ENCODE data around the gene PDSS2.
"Not testable (repeated sequence)": the region's sequence is repeated elsewhere in the genome, so short reads cannot be mapped to it uniquely, and the experiment has no call there.

Gene PDSS2

DNA sequence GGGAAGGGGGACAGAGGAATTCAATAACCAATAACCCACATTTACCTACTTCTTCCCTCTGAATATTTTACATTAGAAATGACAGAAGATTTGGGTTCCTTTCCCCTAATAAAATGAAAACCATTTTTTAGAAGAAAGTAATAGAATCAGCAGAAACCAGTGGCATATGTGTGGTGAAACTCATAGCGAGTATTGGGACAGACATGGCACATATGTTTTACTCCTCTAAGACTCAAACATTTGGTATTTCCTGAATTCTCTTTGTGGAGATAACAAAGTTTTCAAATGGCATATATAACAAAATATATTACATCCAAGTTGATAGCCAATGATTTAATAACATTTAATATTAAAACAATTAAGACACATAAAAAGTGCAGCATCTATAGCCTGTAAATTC lies 331.2 kb downstream of the PDSS2 start:
- H3K4me3 ChIP-seq (ENCODE audit: low read depth, low read length): no peak overlapping the region

GRCh38 chr6:107125771-107126170 lies 333.6 kb downstream of the PDSS2 start:
- no peak overlapping the region for H3K4me3 ChIP-seq (ENCODE audit: low read depth, low read length)

DNA sequence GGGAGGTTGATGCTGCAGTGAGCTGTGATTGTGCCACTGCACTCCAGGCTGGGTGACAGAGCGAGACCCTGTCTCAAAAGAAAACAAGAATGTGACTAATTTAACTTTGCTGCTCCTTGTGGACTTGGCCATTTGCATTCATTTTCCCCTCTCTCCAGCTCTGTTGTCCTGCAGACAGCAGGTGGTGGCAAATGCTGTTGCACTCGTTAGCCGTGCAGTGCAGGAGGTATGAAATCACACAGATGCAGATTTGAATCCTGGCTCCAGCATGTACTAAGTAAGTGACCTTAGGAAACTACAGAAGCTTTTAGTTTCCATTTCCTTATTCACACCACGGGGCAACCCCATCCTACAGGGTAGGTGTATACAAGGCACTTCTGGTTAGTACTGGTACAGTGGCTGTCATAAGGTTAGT lies 334.4 kb downstream of the PDSS2 start:
- no peak overlapping the region for H3K4me3 ChIP-seq (ENCODE audit: low read depth, low read length)

- H3K4me3 ChIP-seq (ENCODE audit: low read depth, low read length): no peak overlapping the region
Measured at GRCh38 chr6:107123501-107123900, 335.9 kb downstream of the PDSS2 start.

DNA sequence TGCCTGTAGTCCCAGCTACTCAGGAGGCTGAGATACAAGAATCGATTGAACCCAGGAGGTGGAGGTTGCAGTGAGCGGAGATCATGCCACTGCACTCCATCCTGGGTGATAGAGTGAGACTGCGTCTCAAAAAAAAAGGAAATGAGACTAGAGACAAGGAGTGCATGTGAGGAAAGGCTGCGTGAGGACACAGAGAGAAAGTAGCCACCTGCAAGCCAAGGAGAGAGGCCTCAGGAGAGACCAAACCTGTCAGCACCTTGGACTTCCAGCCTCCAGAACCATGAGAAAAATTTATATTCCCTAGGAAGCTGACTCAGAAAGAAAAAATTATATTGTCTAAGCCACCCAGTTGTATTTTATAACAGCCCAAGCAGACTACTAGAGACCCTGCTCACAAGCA lies 336.6 kb downstream of the PDSS2 start:
- no peak overlapping the region for H3K4me3 ChIP-seq (ENCODE audit: low read depth, low read length)

DNA sequence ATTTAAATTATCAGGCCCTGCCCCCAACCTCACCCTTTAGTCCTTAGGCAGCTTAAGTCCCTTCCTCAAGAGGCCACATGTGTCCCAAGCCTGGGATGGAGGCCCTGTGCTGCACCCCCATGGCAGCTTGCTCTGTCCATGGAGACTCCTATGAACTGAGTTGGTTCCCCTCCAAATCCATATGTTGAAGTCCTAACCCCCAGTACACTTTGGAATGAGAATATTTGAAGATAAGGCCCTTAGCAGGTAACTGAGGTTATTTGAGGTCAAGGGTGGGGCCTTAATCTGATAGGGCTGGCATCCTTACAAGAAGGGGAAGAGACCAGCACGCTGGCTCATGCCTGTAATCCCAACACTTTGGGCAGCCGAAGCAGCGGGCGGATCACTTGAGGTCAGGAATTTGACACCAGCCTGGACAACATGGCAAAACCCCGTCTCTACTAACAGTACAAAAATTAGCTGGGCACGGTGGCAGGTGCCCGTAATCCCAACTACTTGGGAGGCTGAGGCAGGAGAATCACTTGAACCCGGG lies 337.3 kb downstream of the PDSS2 start:
- no peak overlapping the region for H3K4me3 ChIP-seq (ENCODE audit: low read depth, low read length)

- H3K4me3 ChIP-seq (ENCODE audit: low read depth, low read length): no peak overlapping the region
Measured at GRCh38 chr6:107121266-107121665, 338.1 kb downstream of the PDSS2 start.

DNA sequence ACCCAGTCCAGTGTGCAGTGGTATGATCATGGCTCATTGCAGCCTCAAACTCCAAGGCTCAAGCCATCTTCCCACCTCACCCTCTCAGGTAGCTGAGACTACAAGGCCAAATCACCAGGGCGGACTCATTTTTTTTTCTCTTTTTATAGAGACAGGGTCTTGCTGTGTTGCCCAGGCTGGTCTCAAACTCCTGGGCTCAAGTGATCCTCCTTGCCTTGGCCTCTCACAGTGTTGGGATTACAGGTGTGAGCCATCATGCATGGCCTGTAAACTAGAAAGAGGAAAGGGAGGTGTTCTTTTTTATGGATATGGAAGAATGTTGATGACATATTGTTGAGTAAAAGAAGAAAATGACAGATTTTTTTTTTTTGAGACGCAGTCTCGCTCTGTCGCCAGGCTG lies 339.0 kb downstream of the PDSS2 start:
- H3K4me3 ChIP-seq (ENCODE audit: low read depth, low read length): no peak overlapping the region

- no peak overlapping the region for H3K4me3 ChIP-seq (ENCODE audit: low read depth, low read length)
Measured at GRCh38 chr6:107118976-107119375, 340.4 kb downstream of the PDSS2 start.

DNA sequence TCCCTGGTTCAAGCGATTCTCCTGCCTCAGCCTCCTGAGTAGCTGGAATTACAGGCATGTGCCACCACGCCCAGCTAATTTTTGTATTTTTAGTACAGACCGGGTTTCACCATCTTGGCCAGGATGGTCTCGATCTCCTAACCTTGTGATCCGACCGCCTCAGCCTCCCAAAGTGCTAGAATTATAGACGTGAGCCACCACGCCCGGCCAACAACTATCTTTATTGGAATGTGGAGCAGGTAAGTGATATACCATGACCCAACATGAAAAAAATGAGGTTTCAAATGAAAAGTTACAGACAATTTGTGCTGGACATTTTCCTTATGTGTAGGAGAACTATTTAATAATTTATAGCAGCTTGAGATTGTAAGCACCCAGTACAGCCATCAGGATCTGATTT lies 340.8 kb downstream of the PDSS2 start:
- H3K4me3 ChIP-seq (ENCODE audit: low read depth, low read length): not testable (repeated sequence)

DNA sequence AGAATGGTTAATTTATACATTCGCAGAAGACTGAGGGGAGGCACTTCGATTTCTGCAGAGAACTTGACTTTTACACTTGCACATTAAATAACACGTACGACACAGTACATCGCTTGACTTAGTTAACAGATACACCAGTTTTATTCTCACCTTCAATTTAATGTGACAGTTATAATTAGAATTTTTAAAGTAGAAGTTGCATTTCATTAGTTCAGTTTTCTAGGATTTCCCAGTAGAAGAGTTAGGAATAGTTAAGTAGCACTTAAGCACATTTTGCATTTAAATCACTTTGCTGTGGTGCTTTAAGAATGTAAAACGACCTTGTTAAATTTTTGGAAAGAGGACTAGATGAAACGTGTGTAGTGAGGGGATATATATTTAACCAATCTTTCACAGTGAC lies 342.4 kb downstream of the PDSS2 start:
- H3K4me3 ChIP-seq (ENCODE audit: low read depth, low read length): no peak overlapping the region

GRCh38 chr6:107116328-107116892 lies 343.0 kb downstream of the PDSS2 start:
- H3K4me3 ChIP-seq (ENCODE audit: low read depth, low read length): peak overlapping the region; percentile 4

DNA sequence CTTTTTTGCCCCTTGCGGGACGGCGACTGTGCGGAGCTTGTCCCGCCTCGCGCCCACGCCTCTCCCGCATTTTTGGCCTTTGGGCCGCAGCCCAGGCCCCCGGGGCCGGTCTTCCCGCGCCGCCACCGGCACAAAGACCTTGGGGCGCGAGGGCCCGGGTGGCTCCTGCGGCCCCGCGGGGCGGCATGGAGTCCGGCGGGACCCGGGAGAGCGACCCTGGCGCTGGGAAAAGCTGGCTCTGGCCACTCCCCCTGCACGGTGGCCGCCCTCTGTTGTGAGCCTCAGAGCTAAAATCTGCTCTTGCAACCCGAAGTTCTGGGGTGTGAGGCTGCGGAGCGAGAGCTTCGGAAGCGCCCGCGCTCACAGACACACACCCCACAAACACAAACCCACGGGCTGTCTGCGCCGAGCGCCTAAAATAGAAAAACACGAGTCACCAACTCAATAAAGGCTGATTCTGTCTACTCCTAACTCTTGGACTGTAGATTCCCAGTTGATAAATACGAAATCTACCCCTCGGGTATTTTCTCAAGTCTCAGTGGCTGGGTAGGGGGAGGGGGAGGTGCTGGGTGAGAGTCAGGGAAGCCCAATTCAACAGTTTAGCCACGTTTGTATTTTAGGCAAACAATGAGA lies 343.6 kb downstream of the PDSS2 start:
- peak overlapping the region; percentile 50 for H3K4me3 ChIP-seq (ENCODE audit: low read depth, low read length)

DNA sequence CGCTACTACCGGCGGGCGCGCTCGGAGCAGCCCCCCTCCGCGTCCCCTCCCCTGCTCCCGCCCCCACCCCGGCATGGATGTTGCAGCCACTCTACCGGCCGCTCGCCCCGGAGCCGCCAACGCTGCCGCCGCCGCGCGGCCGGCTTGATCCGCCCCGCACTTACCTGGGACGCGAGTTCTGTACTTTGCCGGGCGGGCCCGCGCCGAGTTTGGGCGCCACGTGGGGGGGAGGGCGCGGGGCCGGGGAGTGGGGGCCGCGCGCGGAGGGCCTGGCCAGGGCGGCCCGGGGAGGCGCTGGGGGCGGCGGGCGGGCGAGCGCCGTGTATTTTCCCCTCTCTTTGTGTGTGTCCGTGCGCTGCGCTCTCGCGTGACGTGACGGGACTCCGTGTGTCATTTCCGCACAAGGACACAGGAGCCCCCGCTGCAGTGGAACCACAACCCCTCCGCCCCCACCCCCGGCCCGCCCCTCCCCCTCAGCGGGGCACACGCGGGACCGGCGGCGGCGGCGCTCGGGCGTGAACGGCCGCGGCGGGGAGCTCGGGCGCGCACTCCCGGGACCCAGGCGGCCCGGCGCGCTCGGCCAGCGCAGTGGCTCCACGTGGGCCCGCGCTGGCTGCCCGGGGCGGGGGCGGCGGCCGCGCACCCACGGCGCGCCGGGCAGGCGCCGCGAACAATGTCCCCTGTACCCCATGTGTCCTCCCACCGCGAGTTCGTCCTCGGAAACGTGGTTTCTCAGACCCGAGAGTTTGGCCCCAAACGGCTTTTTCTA lies 344.3 kb downstream of the PDSS2 start, which contains the start of gene BEND3:
BEND3 (minus strand) TSS at position 590 of the 769 bp plus-strand sequence. CDS start 16,230 bp downstream, outside the sequence.
- H3K4me3 ChIP-seq (ENCODE audit: low read depth, low read length): peak within 1 kb of the TSS; percentile 66

DNA sequence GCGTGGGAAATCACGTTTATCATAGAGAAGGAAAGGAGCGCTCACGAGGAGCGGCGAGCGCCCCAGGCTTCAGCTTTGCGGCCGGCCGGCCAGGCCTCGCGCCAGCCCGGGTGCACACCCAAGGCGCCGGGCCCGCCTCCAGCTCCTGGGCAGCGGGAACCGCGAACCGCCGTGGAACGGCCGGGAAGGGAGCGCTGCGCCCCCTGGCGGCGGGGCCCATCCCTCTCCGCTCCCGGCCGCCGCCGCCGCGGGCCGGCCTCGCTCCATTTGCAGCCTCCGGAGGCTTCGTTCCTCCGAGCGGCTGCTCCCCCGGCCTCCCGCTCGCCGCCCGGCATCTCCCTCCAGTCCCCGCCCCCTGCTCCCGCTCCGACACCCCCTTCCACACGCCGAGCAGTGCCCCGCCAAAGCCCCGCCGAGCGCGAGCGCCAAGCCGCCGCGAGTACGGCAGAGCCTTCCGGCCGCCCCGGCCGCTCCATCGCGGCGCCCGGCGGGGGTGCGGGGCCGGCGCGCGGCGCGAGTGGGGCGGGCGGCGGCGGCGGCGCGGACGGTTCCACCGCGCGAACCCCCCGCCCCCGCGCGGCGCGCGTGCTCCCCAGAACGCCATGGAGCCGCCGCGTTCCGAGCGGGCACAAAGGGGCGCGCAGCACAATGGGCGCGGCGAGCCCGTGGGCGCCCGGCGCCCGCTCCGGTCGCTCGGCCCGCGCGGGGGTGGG lies 345.0 kb downstream of the PDSS2 start:
- peak overlapping the region; percentile 66 for H3K4me3 ChIP-seq (ENCODE audit: low read depth, low read length)

DNA sequence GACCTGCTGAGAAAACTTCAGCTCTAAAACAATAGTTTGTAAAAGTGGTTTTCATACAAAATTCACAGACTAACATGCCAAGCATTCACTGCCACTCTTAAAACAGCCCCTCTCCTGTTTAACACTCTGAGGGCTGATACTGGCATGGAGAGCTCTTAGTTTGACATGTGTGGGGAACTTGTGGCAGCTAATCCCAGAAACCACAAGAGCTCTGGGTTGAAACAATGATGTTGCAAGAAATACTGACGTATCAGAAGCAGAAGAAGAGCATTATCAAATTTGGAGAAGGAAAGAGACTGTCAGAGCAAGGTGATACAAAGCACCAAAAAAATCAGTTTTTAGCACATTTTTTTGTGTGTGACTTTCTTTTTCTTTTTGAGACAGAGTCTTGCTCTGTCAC lies 349.2 kb downstream of the PDSS2 start:
- no peak overlapping the region for H3K4me3 ChIP-seq (ENCODE audit: low read depth, low read length)

DNA sequence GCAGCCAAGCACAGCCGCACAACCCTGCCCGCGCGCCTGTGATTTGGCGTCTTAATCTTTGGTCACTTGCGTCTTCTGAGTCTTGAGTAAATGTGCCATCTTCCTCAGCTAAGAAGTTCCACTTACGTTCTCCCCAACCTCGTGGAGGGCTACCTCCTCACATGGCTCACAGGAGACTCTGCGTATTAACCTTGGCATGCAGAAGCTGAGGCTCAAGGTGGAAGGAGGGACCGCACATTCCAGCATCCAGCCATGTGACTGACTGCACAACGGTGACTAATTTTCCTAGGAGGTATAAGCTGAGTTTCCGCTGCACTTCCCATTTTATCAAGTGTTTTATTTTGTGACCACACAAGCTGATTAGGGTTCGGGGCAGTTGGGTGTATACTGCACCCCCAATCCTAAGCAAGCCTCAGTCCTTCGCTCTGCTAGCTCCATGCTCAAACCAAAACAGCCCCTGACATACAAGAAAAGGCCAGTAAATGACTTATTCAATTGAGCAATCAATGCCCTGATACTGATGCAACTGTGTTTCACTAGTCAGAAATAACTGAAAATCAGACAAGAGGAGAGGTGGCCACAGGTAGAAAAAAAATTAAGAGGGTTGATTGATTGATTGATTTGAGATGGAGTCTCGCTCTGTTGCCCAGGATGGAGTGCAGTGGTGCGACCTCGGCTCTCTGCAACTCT lies 351.0 kb downstream of the PDSS2 start:
- no peak overlapping the region for H3K4me3 ChIP-seq (ENCODE audit: low read depth, low read length)

GRCh38 chr6:107107791-107108190 lies 351.6 kb downstream of the PDSS2 start:
- H3K4me3 ChIP-seq (ENCODE audit: low read depth, low read length): no peak overlapping the region

DNA sequence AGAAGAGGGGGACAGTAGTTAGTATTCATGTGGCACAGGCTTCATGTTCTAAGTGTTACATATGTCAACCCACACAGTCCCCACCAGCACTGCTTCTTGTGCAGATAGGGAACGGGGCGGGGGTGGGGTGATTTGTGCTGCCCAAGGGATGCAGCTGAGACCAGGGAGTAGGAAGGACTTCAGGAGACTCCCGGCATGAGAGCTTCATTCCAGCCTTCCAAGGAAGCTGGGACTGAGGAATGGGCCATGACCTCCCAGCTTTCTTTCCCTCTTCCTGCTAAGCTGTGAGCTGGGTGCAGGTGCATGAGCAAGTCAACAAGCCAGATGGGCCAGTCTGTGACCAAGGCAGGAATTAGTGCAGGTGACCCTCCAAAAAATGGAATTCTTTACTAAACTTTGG lies 353.2 kb downstream of the PDSS2 start:
- no peak overlapping the region for H3K4me3 ChIP-seq (ENCODE audit: low read depth, low read length)

GRCh38 chr6:107105511-107106116 lies 353.8 kb downstream of the PDSS2 start:
- H3K4me3 ChIP-seq (ENCODE audit: low read depth, low read length): no peak overlapping the region
